Measurements from ENCODE around the gene ATG101.

ATG101 gene

DNA sequence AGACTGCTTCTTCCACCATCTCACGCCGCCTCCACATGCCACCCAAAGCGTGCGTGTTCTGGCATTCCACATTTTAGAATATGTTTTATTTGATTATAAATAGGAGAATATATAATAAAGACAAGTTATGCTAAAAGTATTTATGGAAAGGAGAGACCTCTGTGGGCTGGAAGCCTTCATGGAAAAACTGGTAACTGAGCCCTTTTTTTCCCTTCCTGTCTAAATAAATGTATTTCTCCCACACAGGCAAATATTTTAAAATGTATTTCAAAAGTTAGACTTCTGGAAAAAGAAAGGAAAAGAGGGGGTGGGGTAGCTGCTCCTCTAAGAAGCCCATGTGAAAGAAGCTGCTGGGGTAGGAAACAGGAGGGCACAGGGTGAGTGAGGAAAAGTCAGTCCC is 34.6 kb upstream of the ATG101 start:
- Mint-ChIP-seq H3K9me3 (no peaks in the 10 kb centered on the region), H3K27ac (no peak overlapping the region), H3K36me3 (ENCODE audit: low read depth) (no peaks in the 10 kb centered on the region), H3K4me1 (ENCODE audit: low read depth) (peaks cover 63% of the 10 kb centered on the region), H3K4me3 (no peak overlapping the region), H3K27me3 (no peaks in the 10 kb centered on the region)
- no peak for DNase-seq

GRCh38 chr12:52035926-52036325 is 33.9 kb upstream of the ATG101 start:
- H3K36me3 Mint-ChIP-seq (ENCODE audit: low read depth), result no peaks in the 10 kb centered on the region
- no peaks in the 10 kb centered on the region for H3K27me3 Mint-ChIP-seq
- no peak for DNase-seq
- peak overlapping the region; percentile 62 for H3K4me3 Mint-ChIP-seq
- peaks cover 70% of the 10 kb centered on the region for H3K4me1 Mint-ChIP-seq (ENCODE audit: low read depth)
- H3K27ac Mint-ChIP-seq, result no peak overlapping the region
- H3K9me3 Mint-ChIP-seq, result no peaks in the 10 kb centered on the region

GRCh38 chr12:52036587-52037171 is 33.1 kb upstream of the ATG101 start:
- Mint-ChIP-seq H3K27ac (no peak overlapping the region), H3K9me3 (no peaks in the 10 kb centered on the region), H3K27me3 (no peaks in the 10 kb centered on the region), H3K36me3 (ENCODE audit: low read depth) (no peaks in the 10 kb centered on the region), H3K4me1 (ENCODE audit: low read depth) (peaks cover 73% of the 10 kb centered on the region), H3K4me3 (peak overlapping the region; percentile 62)
- DNase-seq, result peak; percentile 83

DNA sequence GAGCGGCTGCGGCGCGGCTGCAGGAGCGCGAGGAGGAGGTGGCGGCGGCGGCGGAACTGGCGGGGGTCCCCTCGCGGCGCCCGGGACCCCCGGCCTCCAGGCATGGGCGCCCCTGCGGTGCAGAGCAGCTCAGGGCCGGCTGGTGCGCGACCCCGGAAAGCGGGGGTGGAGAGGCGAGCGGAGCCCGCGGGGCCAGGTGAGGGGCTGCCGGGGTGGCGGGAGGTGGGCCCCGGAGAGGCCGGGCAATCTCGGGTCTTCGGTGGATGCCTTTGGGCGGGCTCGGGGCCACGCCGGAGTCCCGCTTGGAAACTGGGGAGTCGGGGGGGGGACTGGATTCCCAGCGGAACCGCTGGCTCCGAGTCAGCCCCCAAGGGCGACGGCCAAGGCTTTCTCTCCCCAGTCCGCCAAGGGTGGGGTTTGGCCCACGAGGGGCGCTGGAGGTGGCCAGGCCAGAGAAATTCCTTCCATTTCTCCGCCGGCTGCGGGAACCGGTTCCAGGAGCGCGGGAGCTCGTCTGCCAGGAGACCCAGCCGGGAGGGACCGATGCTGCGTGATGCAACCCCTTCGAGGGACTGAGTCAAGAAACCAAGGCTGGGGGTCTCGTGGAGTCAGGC is 32.4 kb upstream of the ATG101 start:
- peak; percentile 53 for DNase-seq
- peaks cover 75% of the 10 kb centered on the region for H3K4me1 Mint-ChIP-seq (ENCODE audit: low read depth)
- no peak overlapping the region for H3K27ac Mint-ChIP-seq
- no peaks in the 10 kb centered on the region for H3K36me3 Mint-ChIP-seq (ENCODE audit: low read depth)
- H3K4me3 Mint-ChIP-seq, result peak overlapping the region; percentile 79
- H3K27me3 Mint-ChIP-seq, result no peaks in the 10 kb centered on the region
- H3K9me3 Mint-ChIP-seq, result no peaks in the 10 kb centered on the region

GRCh38 chr12:52038447-52038846 is 31.3 kb upstream of the ATG101 start:
- H3K9me3 Mint-ChIP-seq, result no peaks in the 10 kb centered on the region
- H3K4me3 Mint-ChIP-seq, result peak overlapping the region; percentile 79
- H3K4me1 Mint-ChIP-seq (ENCODE audit: low read depth), result peaks cover 73% of the 10 kb centered on the region
- H3K27me3 Mint-ChIP-seq, result no peaks in the 10 kb centered on the region
- no peak for DNase-seq
- H3K36me3 Mint-ChIP-seq (ENCODE audit: low read depth), result no peaks in the 10 kb centered on the region
- peak overlapping the region; percentile 53 for H3K27ac Mint-ChIP-seq

- H3K4me3 Mint-ChIP-seq, result no peak overlapping the region
- H3K4me1 Mint-ChIP-seq (ENCODE audit: low read depth), result peaks cover 57% of the 10 kb centered on the region
- no peaks in the 10 kb centered on the region for H3K36me3 Mint-ChIP-seq (ENCODE audit: low read depth)
- H3K27ac Mint-ChIP-seq, result no peak overlapping the region
- DNase-seq, result no peak
- H3K9me3 Mint-ChIP-seq, result no peaks in the 10 kb centered on the region
- no peaks in the 10 kb centered on the region for H3K27me3 Mint-ChIP-seq
These were observed 28.7 kb upstream of the ATG101 start for GRCh38 chr12:52041035-52041434.

DNA sequence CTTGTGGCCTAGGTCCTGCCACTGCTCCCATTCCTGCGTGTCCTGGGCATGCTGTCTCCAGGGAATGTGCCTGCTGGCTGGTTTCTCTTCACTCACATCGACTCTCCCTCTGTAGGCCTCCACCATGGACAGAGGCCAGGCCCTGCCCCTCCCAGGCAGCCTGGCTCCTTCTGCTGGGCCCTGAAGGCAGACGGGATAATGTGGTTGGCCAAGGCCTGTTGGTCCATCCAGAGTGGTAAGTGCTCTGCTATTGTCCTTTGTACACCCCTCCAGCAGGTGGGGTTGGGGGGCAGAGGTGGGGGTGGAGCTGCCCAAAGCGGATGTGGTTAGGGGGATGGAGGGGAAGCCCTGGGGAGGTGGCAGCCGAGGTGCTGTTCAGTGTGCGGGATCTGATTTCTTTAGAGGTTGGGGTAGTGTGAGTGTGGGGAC is 28.1 kb upstream of the ATG101 start:
- no peaks in the 10 kb centered on the region for H3K36me3 Mint-ChIP-seq (ENCODE audit: low read depth)
- peaks cover 51% of the 10 kb centered on the region for H3K4me1 Mint-ChIP-seq (ENCODE audit: low read depth)
- peak overlapping the region; percentile 47 for H3K4me3 Mint-ChIP-seq
- H3K27ac Mint-ChIP-seq, result peak overlapping the region; percentile 71
- no peaks in the 10 kb centered on the region for H3K27me3 Mint-ChIP-seq
- no peaks in the 10 kb centered on the region for H3K9me3 Mint-ChIP-seq
- peak; percentile 49 for DNase-seq

- H3K9me3 Mint-ChIP-seq, result no peaks in the 10 kb centered on the region
- H3K4me1 Mint-ChIP-seq (ENCODE audit: low read depth), result peaks cover 49% of the 10 kb centered on the region
- DNase-seq, result no peak
- H3K27me3 Mint-ChIP-seq, result no peaks in the 10 kb centered on the region
- no peaks in the 10 kb centered on the region for H3K36me3 Mint-ChIP-seq (ENCODE audit: low read depth)
- H3K4me3 Mint-ChIP-seq, result no peak overlapping the region
- H3K27ac Mint-ChIP-seq, result no peak overlapping the region
These were observed 26.9 kb upstream of the ATG101 start for GRCh38 chr12:52042706-52043385.

GRCh38 chr12:52043386-52044212 is 26.2 kb upstream of the ATG101 start:
- peaks cover 43% of the 10 kb centered on the region for H3K4me1 Mint-ChIP-seq (ENCODE audit: low read depth)
- no peak overlapping the region for H3K27ac Mint-ChIP-seq
- H3K9me3 Mint-ChIP-seq, result no peaks in the 10 kb centered on the region
- DNase-seq, result no peak
- no peaks in the 10 kb centered on the region for H3K27me3 Mint-ChIP-seq
- no peak overlapping the region for H3K4me3 Mint-ChIP-seq
- H3K36me3 Mint-ChIP-seq (ENCODE audit: low read depth), result no peaks in the 10 kb centered on the region

- H3K4me1 Mint-ChIP-seq (ENCODE audit: low read depth), result peaks cover 38% of the 10 kb centered on the region
- H3K4me3 Mint-ChIP-seq, result no peak overlapping the region
- H3K27ac Mint-ChIP-seq, result no peak overlapping the region
- DNase-seq, result no peak
- H3K9me3 Mint-ChIP-seq, result no peaks in the 10 kb centered on the region
- H3K27me3 Mint-ChIP-seq, result no peaks in the 10 kb centered on the region
- H3K36me3 Mint-ChIP-seq (ENCODE audit: low read depth), result no peaks in the 10 kb centered on the region
These were observed 25.3 kb upstream of the ATG101 start for GRCh38 chr12:52044292-52044983.

DNA sequence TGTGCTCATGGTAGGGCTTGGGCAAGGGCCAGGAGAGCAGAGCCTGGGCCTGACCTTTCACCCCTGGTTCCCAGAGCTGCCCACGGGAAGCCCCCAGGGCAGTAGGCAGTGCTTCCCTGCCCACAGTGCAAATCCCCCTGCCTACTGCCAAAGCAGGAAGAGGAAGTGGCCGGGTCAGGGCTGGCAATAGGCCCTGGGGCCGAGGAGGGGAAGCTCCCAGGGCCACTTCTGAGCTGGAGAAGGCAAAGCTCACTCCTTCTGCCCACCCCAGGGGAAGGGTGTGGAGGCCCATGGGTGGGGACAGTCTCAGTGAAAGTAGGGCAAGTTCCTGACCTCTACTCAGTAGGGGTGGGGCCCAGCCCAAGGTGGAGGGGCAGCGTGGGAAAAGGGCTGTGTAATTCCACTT is 24.0 kb upstream of the ATG101 start:
- Mint-ChIP-seq H3K4me1 (ENCODE audit: low read depth) (peaks cover 39% of the 10 kb centered on the region), H3K9me3 (no peaks in the 10 kb centered on the region), H3K27me3 (no peaks in the 10 kb centered on the region), H3K36me3 (ENCODE audit: low read depth) (no peaks in the 10 kb centered on the region), H3K4me3 (no peak overlapping the region), H3K27ac (no peak overlapping the region)
- DNase-seq, result no peak

DNA sequence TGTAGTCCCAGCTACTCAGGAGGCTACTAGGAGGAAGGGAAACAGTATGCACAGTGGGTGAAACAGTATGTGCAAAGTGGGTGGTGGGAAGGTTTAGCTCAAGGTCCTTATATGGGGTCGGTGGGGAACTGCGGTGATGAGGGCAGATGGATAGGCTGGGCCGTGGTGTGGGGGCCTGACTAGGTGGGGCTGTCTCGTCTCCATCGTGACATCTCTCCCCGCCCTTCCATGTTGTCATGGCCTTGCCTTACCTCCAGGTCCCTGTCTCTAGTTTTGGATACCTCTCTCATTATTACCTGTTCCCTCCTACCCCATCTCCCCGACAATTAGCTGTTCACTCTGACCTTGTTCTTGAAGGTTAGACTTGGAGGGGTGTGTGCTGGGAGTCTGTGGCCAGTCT is 22.9 kb upstream of the ATG101 start:
- Mint-ChIP-seq H3K4me1 (ENCODE audit: low read depth) (peaks cover 35% of the 10 kb centered on the region), H3K36me3 (ENCODE audit: low read depth) (peaks cover 6% of the 10 kb centered on the region), H3K27me3 (no peaks in the 10 kb centered on the region), H3K27ac (no peak overlapping the region), H3K4me3 (no peak overlapping the region), H3K9me3 (no peaks in the 10 kb centered on the region)
- no peak for DNase-seq

GRCh38 chr12:52049286-52049685 is 20.5 kb upstream of the ATG101 start:
- Mint-ChIP-seq H3K9me3 (no peaks in the 10 kb centered on the region), H3K4me1 (ENCODE audit: low read depth) (peaks cover 41% of the 10 kb centered on the region)

DNA sequence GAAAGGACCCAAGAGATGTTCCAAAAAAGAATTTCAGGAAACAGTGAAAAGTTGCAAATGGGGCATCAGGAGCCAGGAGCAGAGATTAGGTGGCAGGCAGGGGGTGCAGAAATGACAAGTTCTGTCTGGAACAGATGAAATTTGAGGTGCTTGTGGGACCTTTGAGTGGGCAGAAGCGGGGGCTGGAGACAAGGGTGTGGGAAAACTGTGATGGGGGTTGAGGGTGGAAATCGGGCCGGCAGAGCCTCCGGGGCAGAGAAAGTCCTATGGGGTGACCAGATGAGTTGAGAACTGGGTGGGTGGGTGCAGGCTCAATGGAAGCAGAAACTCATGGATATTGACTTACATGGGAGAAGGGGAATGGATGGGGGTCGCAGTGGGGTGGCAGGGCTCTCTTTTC is 20.1 kb upstream of the ATG101 start:
- H3K4me3 Mint-ChIP-seq, result peak overlapping the region; percentile 93
- peaks cover 43% of the 10 kb centered on the region for H3K4me1 Mint-ChIP-seq (ENCODE audit: low read depth)
- peaks cover 17% of the 10 kb centered on the region for H3K36me3 Mint-ChIP-seq (ENCODE audit: low read depth)
- no peak for DNase-seq
- H3K9me3 Mint-ChIP-seq, result no peaks in the 10 kb centered on the region
- H3K27ac Mint-ChIP-seq, result peak overlapping the region; percentile 52
- H3K27me3 Mint-ChIP-seq, result no peaks in the 10 kb centered on the region

More at GRCh38 chr12:52049286-52049685, 20.5 kb upstream of the ATG101 start:
- Mint-ChIP-seq H3K27ac (peak overlapping the region; percentile 52), H3K27me3 (no peaks in the 10 kb centered on the region), H3K4me3 (peak overlapping the region; percentile 93), H3K36me3 (ENCODE audit: low read depth) (peaks cover 13% of the 10 kb centered on the region)
- DNase-seq, result no peak

All from activated T-cell treated with anti-CD3 and anti-CD28 coated beads, Interleukin-2, amount 50 U/mL, for 24 hours (primary cell).